HG03060 (cell line): ENCODE measurements around the gene HILPDA.
A peak's percentile ranks its signal among the peaks of the same experiment; 100 is the strongest.
"Not testable (repeated sequence)": the region's sequence is repeated elsewhere in the genome, so short reads cannot be mapped to it uniquely, and the experiment has no call there.

Source experiments
- ATAC-seq: cut with Tn5 transposase; IDR thresholded peaks from one replicate; pipeline ENCODE4 v1.9.1; 2021; ENCODE audit warnings: low read depth, moderate number of reproducible peaks; ENCODE audit not compliant: unreplicated experiment

The HILPDA gene

DNA sequence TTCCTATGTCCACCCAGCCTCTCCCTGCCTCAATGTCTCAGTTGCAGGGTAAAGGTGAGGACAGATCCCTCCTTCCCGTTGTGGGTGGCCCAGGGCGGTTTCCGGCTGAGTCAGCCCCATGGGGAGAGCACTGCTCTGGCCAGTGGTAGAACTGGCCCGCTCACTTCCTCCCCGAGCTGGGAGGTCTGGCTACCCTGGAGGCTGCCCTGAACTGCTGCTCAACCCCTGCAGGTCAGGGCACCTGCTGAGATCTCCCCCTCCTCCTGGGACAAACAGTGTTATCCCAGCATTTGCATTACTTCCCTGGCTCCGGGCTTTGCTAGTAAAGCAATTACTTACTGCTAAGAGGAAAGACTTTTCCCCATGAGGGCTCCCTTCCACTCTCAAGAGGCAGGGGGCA lies 24.5 kb upstream of the HILPDA start:
- no peak for ATAC-seq

DNA sequence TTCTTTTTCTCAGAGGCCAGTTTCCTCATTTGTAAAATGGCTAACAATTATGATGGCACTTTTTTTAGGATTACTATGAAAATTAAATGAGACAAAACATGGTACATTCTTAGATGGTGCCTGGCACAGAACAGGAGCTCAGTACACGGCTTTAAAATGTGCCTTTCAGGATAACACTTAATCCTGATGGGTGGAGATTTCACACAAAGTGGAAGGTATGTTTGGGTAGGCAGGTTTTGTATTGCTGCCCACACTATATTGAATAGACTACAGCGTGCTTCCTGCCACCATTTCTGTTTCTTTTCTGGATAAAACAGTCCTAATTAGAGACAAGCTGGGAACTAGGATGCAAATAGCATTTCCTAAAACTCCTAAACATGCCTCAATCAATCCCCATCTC lies 23.9 kb upstream of the HILPDA start:
- ATAC-seq, result no peak

- ATAC-seq, result no peak
Measured at GRCh38 chr7:128434413-128435326, 21.0 kb upstream of the HILPDA start.

DNA sequence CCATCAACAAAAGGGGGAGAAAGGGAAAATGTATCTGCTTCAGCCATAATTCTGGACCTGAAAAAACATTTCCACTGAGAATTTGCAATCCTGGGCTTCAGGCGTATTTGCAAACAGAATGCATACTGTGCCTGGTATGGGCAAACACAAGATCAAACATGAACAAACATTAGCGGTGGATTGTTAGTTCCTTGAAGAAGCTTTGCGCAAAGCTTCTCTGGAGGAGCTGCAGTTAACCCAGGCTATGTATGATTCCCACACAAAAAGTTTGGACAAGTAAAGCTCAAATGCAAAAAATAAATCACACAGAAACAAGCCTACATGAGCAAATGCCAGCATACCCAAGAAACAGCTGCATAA lies 20.4 kb upstream of the HILPDA start:
- no peak for ATAC-seq

DNA sequence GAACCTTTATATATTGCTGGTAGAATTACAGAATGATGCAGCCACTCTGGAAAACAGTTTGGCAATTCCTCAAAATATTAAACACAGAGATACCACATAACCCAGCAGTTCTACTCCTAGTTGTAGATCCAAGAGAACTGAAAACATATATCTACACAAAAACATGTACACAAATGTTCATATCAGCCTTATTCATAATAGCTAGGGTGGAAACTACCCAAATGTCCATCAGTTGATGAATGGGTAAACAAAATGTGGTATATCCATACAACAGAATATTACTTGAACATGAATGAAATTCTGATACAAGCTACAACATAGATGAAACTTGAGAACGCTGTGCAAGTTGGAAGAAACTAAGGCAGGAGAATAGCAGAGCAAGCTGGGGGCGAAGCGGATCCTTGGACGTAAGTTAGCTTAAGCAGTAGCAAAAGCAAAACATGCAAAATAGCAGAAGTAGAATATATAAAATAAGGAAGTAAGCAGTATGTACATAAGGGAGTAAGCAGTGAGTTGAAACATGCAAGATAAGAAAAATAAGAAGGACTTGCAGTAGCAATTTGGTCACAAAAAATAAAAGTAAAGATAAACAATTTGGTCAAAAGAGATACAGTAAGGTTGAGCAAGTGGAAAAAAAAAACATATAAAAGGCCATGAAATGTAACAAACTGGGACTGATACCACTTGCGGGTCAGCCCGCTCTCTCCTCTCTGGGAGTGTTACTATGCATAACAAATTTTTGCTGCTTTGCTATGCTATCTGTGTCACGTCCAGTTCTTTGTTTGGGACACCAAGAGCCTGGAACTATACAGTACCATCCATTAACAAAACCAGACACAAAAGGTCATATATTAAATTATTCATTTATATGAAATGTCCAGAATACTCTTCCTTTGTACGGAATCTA lies 18.0 kb upstream of the HILPDA start:
- no peak for ATAC-seq

GRCh38 chr7:128442356-128442755 lies 13.3 kb upstream of the HILPDA start:
- no peak for ATAC-seq

DNA sequence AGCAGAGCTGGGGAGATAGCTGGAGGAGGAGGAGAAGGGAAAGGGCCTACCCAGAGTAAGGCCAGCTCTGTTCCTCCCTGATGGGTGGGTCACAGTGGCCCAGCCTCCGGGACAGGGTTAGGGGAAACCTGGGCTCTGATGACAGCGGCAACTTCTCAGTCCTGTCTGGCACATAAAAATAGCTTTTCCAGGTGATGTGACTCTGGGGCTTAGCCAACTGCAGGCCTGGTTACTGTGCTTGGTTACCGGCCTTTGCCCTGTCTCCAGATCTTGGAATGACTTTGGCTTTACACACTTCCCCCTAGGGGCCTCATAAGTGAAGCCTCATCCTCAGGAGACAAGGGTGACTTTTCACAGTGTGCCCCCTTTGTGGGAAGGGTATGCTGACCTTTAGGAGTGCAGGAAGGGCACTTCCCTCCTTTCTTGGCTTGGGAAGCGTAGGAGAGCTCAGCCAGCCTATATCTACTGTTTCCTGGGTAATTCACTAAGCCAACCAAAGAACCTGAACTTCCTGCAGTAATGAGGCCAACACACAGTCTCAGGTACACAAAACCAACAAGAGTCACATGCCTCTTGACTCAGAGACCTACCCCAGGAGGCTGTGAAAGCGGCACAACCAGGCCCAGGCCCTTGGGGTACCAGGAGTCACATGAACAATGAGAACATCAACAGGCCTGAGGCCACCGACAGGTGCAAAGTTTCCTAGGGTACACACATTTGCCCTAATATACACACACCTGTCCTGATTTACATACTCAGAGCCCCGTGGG lies 11.7 kb upstream of the HILPDA start:
- ATAC-seq, result no peak

DNA sequence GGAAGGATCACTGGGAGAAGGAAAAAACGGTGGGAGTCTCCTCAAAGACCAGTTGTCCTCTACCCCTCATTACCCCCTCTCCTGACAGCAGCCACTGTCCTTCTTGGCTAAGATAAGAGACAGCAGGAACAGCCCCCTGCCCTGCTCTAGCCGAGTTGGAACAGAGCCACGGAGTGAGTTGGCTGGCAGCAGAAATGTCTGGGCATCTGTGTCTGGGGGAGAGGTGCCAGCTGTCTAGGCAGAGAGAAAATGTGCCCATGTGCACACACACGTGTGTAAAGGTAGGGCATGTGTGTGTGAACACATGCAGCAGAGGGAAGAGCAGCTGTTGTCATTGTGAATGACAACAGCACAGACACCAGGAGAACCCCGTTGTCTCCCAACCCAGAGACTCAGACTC lies 9.4 kb upstream of the HILPDA start:
- ATAC-seq, result no peak

DNA sequence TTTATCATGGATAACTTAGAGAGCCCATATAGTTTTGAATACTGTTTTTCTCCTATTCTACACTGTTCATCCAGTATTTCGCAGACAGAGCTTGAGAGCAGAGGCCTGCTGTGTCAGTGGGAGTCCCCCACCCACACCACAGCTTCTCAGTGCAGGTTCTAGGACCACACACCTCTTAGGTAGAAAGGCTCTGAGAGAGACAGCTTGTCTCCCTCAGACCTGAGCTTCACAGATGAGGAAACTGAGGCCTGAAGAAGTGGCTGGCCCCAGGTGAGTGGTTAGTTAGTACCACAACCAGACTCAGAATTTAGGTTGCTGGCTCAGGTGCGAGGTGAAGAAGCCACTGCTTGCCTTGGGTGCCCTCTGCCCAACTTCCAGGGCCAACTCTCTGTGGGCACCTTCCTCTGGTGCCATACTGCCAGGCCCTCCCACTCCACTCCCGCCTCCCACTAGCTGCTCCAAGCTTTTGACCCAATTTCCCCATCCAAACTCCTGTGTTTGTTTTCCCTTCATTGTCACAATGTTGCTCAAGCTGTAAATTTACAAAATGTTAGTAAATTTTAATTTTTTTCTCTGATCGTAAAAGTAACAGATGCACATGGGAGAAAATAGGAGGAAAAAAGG lies 7.6 kb upstream of the HILPDA start:
- ATAC-seq, result no peak

DNA sequence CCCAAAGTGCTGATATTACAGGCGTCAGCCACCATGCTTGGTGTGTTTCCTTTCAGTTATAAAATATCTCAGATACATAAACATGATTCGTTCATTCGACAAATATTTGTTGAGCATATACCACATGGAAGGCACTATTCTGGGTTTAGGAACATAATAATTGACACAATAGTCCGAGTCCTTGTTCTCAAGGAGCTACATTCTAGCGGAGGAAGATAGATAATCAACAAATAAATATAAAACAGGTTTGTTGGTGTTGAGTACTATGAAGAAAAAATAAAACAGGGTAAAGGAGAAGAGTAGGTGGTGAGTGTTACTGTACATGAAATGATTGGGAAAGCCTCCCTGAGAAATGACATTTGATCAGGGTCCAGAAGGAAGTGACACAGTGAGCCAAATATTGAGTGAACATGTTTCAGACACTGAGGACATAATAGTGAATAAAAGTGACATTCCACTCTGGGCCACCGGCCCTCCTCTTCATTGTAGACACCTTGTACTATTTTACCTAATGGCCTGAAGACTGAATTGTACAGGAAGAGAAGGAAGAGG lies 6.9 kb upstream of the HILPDA start:
- no peak for ATAC-seq

DNA sequence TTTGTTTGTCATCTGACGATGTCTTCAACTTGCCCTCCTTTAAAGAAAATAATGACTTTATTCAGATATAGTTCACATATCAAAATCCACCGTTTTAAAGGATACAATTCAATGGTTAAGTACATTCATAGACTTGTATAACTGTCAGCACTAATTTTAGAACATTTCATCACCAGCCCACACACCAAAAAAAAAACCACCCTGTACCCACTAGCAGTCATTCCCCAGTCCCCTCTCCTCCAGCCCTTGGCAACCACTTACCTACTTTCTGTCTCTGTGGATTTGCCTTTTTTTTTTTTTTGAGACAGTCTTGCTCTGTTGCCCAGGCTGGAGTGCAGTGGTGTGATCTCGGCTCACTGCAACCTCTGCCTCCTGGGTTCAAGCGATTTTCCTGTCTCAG lies 5.3 kb upstream of the HILPDA start:
- ATAC-seq, result no peak

DNA sequence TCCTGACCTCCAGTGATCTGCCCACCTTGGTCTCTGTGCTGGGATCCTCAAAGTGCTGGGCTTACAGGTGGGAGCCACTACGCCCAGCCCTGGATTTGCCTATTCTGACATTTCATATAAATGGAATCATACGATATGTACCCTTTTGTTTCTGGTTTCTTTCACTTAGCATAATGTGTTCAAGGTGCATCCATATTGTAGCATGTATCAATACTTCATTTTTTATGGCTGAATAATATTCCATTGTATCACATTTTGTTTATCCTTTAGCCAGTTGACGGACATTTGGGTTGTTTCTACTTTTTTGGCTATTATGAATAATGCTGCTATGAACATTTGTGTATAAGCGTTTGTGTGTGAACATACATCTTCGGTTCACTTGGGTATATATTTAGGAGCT lies 4.8 kb upstream of the HILPDA start:
- no peak for ATAC-seq

DNA sequence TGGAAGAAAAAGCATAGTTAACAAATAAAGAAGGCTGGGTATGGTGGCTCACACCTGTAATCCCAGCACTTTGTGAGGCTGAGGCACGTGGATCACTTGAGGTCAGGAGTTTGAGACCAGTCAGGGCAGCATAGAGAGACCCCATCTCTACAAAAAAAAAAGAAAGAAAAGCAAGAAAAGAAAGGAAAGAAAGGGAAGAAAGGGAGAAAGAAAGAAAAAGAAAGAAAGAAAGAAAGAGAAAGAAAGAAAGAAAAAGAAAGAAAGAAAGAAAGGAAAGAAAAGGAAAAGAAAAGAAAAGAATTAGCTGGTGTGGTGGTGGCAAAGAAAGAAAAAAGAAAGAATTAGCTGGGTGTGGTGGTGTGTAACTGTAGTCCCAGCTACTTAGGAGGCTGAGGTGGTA lies 3.1 kb upstream of the HILPDA start:
- ATAC-seq, result no peak

GRCh38 chr7:128453836-128454804 lies 1.6 kb upstream of the HILPDA start:
- no peak for ATAC-seq

DNA sequence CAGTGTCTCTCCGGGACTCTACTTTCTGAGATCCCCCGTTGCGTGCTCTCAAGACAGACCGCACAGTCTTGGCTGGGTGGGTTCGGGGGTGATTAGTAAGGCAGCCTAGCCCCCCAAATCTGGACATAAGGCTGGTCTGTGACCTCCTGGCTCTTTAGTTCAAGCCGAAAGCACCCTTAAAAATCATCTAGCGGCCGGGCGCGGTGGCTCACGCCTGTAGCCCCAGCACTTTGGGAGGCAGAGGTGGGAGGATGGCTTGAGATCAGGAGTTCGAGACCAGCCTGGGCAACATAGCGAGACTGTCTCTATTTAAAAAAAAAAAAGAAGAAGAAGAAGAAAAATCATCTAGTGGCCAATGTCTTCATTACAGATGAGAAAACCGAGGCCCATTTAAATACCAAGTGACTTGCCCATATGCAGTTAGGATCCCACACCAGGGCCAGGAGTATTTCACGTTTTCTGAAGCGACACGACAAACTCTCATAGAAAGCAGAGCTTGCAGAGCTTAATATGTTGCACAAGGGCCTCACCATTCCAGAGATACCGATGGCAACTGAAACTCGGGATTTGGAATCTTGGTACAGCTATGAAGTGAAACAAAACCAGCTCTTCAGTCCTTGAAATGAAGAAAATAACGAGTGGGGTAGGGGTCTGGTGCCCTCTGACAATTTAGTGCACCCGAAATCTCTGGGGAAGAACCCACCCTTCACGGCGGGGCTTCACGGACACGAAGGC lies 703 bp upstream of the HILPDA start:
- no peak for ATAC-seq

GRCh38 chr7:128456255-128456725 lies 612 bp downstream of the HILPDA start:
- ATAC-seq, result peak; percentile 5

- ATAC-seq, result not testable (repeated sequence)
Measured at GRCh38 chr7:128457385-128457784, 1.7 kb downstream of the HILPDA start.

- no peak for ATAC-seq
Measured at GRCh38 chr7:128458956-128459355, 3.3 kb downstream of the HILPDA start.
